Measurements from ENCODE around the gene NRG2. TPM values are rescaled to one million over a fixed set of nuclear protein-coding genes. Genes with fewer than 3 reads are reported as not detected.

Gene NRG2
- total and polyA plus RNA-seq, 5 donors from 2014 or later, result not detected

DNA sequence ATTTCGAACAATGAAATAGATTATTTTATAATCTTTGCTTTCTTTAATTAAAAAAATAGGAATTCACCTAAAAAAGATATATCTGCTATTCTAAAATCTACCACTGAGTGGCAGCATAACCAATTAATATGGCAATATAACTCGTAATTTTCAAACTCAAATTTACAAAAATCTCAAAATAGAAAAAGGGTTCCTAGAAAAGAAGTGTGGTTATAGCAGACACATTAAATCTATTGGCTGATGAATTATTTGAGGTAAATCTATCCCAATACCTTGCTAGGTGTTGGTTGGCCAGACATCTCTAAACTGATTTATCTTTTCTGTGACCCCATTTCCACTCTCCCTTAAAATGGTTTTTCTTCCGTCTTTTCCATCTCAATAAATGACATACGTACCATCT is 30.2 kb upstream of the NRG2 start:
- H3K27me3 ChIP-seq (ENCODE audit: control insufficient read depth, insufficient read depth, low read length), result peaks cover 22% of the 10 kb centered on the region
- H3K27me3 Mint-ChIP-seq, result peaks cover 57% of the 10 kb centered on the region
- no peaks in the 10 kb centered on the region for H3K4me1 ChIP-seq (ENCODE audit: control insufficient read depth, insufficient read depth, low read length, poor library complexity, severe bottlenecking)
- H3K36me3 Mint-ChIP-seq, result no peaks in the 10 kb centered on the region
- no peaks in the 10 kb centered on the region for H3K36me3 ChIP-seq (ENCODE audit: control insufficient read depth, insufficient read depth, low read length)
- no peak overlapping the region for H3K4me3 Mint-ChIP-seq
- H3K27ac ChIP-seq (ENCODE audit: insufficient read depth, low read length, poor library complexity, severe bottlenecking), result no peak overlapping the region
- ATAC-seq (ENCODE audit: low read depth in 2 of 2) (no peak), DNase-seq (peak in 2 of 3 donors; percentile 46 to 57)
- no peak overlapping the region for H3K27ac Mint-ChIP-seq
- H3K9me3 Mint-ChIP-seq, result no peaks in the 10 kb centered on the region
- H3K4me1 Mint-ChIP-seq, result peaks cover 0 to 5% (median 0%) of the 10 kb centered on the region in 4 donors
- no peaks in the 10 kb centered on the region for H3K9me3 ChIP-seq (ENCODE audit: control insufficient read depth in 2 of 2, low read length in 2 of 2)
- no peak overlapping the region for H3K4me3 ChIP-seq (ENCODE audit: low read depth, low read length)

DNA sequence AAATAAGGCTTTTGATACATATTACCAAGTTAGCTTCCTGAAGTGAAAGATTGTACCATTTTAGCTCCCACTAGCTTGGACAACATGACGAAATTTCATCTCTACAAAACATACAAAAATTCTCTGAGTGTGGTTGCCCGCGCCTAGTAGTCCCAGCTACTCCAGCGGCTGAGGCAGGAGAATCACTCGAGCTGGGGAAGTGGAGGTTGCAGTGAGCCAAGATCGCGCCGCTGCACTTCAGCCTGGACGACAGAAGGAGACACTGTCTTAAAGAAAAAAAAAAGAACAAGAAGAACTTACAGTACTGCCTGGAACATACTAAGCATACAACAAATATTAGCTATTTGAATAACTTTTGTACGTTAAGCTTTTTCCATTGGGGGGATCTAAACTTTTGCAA is 29.7 kb upstream of the NRG2 start:
- Histone ChIP-seq H3K4me1 (ENCODE audit: control insufficient read depth, insufficient read depth, low read length, poor library complexity, severe bottlenecking) (no peaks in the 10 kb centered on the region), H3K4me3 (ENCODE audit: low read depth, low read length) (no peak overlapping the region), H3K27me3 (ENCODE audit: control insufficient read depth, insufficient read depth, low read length) (peaks cover 27% of the 10 kb centered on the region), H3K36me3 (ENCODE audit: control insufficient read depth, insufficient read depth, low read length) (no peaks in the 10 kb centered on the region), H3K9me3 (ENCODE audit: control insufficient read depth in 2 of 2, low read length in 2 of 2) (no peaks in the 10 kb centered on the region), H3K27ac (ENCODE audit: insufficient read depth, low read length, poor library complexity, severe bottlenecking) (no peak overlapping the region)
- DNase-seq, result no peak
- H3K9me3 Mint-ChIP-seq, result no peaks in the 10 kb centered on the region
- no peak overlapping the region for H3K27ac Mint-ChIP-seq
- peaks cover 57% of the 10 kb centered on the region for H3K27me3 Mint-ChIP-seq
- no peak overlapping the region for H3K4me3 Mint-ChIP-seq
- no peaks in the 10 kb centered on the region for H3K36me3 Mint-ChIP-seq
- peaks cover 0 to 5% (median 0%) of the 10 kb centered on the region in 4 donors for H3K4me1 Mint-ChIP-seq
- no peak for ATAC-seq (ENCODE audit: low read depth in 2 of 2)

DNA sequence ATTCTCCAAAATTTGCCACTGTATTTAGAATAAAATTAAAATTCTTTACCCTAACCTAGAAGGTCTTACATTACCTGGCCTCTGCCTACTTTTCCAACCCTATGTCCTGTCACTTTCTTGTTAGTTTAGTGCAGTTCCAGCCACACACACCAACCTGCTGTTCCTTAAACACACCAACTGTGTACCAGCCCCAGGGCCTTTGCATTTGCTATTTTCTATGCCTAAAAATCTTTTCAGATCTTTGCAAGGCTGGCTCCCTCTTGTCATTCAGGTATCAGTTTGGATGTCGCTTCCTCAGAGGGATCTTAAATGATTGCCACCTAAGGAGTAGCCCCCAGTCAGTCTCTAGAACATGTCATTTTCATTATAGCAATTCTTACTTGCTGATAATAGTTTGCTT is 17.7 kb upstream of the NRG2 start:
- H3K27me3 Mint-ChIP-seq, result peaks cover 31% of the 10 kb centered on the region
- no peak overlapping the region for H3K4me3 Mint-ChIP-seq
- no peaks in the 10 kb centered on the region for H3K9me3 ChIP-seq (ENCODE audit: control insufficient read depth in 2 of 2, low read length in 2 of 2)
- no peaks in the 10 kb centered on the region for H3K36me3 Mint-ChIP-seq
- no peak overlapping the region for H3K4me3 ChIP-seq (ENCODE audit: low read depth, low read length)
- no peak overlapping the region for H3K27ac ChIP-seq (ENCODE audit: insufficient read depth, low read length, poor library complexity, severe bottlenecking)
- DNase-seq (no peak), ATAC-seq (ENCODE audit: low read depth in 2 of 2) (no peak)
- no peak overlapping the region for H3K27ac Mint-ChIP-seq
- no peaks in the 10 kb centered on the region for H3K9me3 Mint-ChIP-seq
- H3K4me1 Mint-ChIP-seq, result no peaks in the 10 kb centered on the region
- no peaks in the 10 kb centered on the region for H3K36me3 ChIP-seq (ENCODE audit: control insufficient read depth, insufficient read depth, low read length)
- H3K27me3 ChIP-seq (ENCODE audit: control insufficient read depth, insufficient read depth, low read length), result peaks cover 16% of the 10 kb centered on the region
- no peaks in the 10 kb centered on the region for H3K4me1 ChIP-seq (ENCODE audit: control insufficient read depth, insufficient read depth, low read length, poor library complexity, severe bottlenecking)

DNA sequence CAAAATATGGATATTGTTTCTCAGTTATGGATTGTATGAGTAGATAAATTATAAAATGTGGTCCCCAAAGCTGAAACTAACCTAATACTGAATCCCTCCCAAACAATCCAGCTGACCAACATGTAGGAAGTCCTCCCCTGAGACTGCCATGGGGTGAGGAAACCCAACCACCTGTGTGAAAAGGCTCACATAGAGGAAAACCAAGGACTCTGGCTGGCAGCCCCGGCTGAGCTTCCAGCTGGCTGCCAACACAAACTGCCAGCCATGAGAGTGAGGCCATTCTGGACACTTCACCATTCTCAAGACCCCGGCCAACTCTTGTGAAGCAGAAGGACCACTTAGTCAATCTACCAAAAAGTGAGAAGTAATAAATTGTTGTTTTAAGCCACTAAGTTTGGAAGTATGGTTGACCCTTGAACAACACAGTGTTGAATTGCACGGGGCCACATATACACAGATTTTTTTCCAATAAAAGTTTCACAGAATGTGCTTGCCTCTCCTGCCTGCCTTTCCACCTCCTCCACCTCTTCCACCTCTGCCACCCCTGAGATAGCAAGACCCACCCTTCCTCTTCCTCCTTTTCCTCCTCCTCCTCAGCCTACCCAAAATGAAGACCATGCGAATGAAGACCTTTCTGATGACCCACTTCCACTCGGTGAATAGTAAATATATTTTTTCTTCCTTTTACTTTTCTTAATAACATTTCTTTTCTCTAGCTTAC is 15.3 kb upstream of the NRG2 start:
- no peaks in the 10 kb centered on the region for H3K4me1 ChIP-seq (ENCODE audit: control insufficient read depth, insufficient read depth, low read length, poor library complexity, severe bottlenecking)
- H3K27me3 ChIP-seq (ENCODE audit: control insufficient read depth, insufficient read depth, low read length), result peaks cover 16% of the 10 kb centered on the region
- Mint-ChIP-seq H3K4me3 (no peak overlapping the region), H3K27ac (no peak overlapping the region), H3K36me3 (no peaks in the 10 kb centered on the region), H3K9me3 (no peaks in the 10 kb centered on the region), H3K27me3 (peaks cover 21% of the 10 kb centered on the region), H3K4me1 (no peaks in the 10 kb centered on the region)
- H3K36me3 ChIP-seq (ENCODE audit: control insufficient read depth, insufficient read depth, low read length), result no peaks in the 10 kb centered on the region
- H3K4me3 ChIP-seq (ENCODE audit: low read depth, low read length), result no peak overlapping the region
- no peaks in the 10 kb centered on the region for H3K9me3 ChIP-seq (ENCODE audit: control insufficient read depth in 2 of 2, low read length in 2 of 2)
- no peak for DNase-seq
- no peak overlapping the region for H3K27ac ChIP-seq (ENCODE audit: insufficient read depth, low read length, poor library complexity, severe bottlenecking)
- no peak for ATAC-seq (ENCODE audit: low read depth in 2 of 2)

DNA sequence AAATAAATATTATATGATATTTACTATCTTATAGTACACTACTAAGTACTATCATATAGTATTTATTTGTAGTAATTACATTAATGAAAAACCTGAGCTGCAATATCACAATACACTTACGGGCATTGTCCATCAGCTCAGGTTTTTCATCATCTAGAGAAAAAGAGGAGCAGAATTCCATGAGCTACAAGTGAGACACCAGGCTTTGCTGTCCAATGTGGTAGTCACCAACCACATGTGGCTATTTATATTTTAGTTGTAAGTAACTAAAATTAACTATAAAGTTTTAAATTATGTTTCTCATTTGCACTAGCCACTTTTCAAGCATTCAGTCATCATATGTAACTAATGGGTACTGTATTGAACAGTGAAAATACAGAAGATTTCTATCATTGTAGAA is 13.8 kb upstream of the NRG2 start:
- H3K4me1 ChIP-seq (ENCODE audit: control insufficient read depth, insufficient read depth, low read length, poor library complexity, severe bottlenecking), result no peaks in the 10 kb centered on the region
- H3K9me3 Mint-ChIP-seq, result no peaks in the 10 kb centered on the region
- H3K27ac Mint-ChIP-seq, result no peak overlapping the region
- H3K4me3 ChIP-seq (ENCODE audit: low read depth, low read length), result no peak overlapping the region
- H3K27me3 Mint-ChIP-seq, result peaks cover 12% of the 10 kb centered on the region
- H3K36me3 ChIP-seq (ENCODE audit: control insufficient read depth, insufficient read depth, low read length), result no peaks in the 10 kb centered on the region
- H3K36me3 Mint-ChIP-seq, result no peaks in the 10 kb centered on the region
- no peaks in the 10 kb centered on the region for H3K9me3 ChIP-seq (ENCODE audit: control insufficient read depth in 2 of 2, low read length in 2 of 2)
- H3K27ac ChIP-seq (ENCODE audit: insufficient read depth, low read length, poor library complexity, severe bottlenecking), result no peak overlapping the region
- H3K4me1 Mint-ChIP-seq, result no peaks in the 10 kb centered on the region
- no peak overlapping the region for H3K4me3 Mint-ChIP-seq
- ATAC-seq (ENCODE audit: low read depth in 2 of 2) (no peak), DNase-seq (no peak)
- H3K27me3 ChIP-seq (ENCODE audit: control insufficient read depth, insufficient read depth, low read length), result peaks cover 18% of the 10 kb centered on the region

DNA sequence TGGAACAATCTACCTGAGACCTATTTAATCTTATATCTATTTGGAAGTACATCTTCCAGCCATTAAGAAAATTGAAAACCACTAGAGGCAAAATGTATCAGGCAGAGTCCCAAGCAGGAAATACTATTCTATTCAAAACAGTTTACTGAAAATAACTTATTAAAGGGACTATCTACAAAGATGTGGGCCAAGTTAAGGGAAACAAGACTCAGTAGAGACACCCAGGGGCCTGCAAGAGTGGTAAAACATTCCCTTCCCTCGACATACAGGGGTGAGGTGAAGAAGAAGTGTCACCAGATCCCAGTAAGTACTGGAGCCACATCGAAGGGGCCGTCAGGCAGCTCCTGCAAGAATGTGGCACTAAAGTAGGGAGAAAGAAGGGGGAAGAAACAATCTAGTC is 12.1 kb upstream of the NRG2 start:
- Mint-ChIP-seq H3K27me3 (peaks cover 20% of the 10 kb centered on the region), H3K27ac (no peak overlapping the region), H3K9me3 (no peaks in the 10 kb centered on the region), H3K36me3 (no peaks in the 10 kb centered on the region), H3K4me3 (no peak overlapping the region), H3K4me1 (no peaks in the 10 kb centered on the region)
- no peak overlapping the region for H3K4me3 ChIP-seq (ENCODE audit: low read depth, low read length)
- ATAC-seq (ENCODE audit: low read depth in 2 of 2), result no peak
- peaks cover 15% of the 10 kb centered on the region for H3K27me3 ChIP-seq (ENCODE audit: control insufficient read depth, insufficient read depth, low read length)
- H3K36me3 ChIP-seq (ENCODE audit: control insufficient read depth, insufficient read depth, low read length), result no peaks in the 10 kb centered on the region
- DNase-seq, result no peak
- no peaks in the 10 kb centered on the region for H3K4me1 ChIP-seq (ENCODE audit: control insufficient read depth, insufficient read depth, low read length, poor library complexity, severe bottlenecking)
- H3K27ac ChIP-seq (ENCODE audit: insufficient read depth, low read length, poor library complexity, severe bottlenecking), result no peak overlapping the region
- no peaks in the 10 kb centered on the region for H3K9me3 ChIP-seq (ENCODE audit: control insufficient read depth in 2 of 2, low read length in 2 of 2)

DNA sequence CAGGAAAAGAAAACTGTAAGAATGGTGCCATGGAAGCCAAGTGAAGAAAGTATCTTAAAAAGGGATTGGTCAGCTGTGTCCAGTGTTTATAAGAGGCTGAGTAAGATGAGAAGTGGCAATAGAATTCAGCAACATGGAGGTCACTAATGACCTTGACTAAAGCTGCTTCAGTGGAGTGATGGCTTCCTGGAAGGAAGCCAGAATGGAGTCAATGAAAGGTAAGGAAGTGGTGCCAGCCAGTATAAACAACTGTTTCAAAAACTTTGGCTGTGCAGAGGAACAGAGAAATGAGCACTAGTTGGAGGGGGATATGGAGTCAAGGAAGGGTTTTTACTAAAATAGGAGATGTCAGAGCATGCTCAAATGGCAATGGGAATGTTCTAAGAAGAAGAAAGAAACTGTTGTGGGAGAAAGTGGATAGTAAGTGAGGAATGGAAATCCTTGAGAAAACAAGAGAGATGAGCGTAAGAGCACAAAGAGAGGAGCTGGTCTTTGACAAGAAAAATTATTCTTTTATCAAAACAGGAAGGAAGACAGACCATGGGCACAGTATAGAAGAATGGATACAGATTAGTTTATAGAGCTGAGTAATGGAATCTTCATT is 11.1 kb upstream of the NRG2 start:
- no peaks in the 10 kb centered on the region for H3K4me1 ChIP-seq (ENCODE audit: control insufficient read depth, insufficient read depth, low read length, poor library complexity, severe bottlenecking)
- peaks cover 23% of the 10 kb centered on the region for H3K27me3 Mint-ChIP-seq
- H3K27me3 ChIP-seq (ENCODE audit: control insufficient read depth, insufficient read depth, low read length), result peaks cover 17% of the 10 kb centered on the region
- H3K4me1 Mint-ChIP-seq, result no peaks in the 10 kb centered on the region
- no peak overlapping the region for H3K4me3 ChIP-seq (ENCODE audit: low read depth, low read length)
- no peak for ATAC-seq (ENCODE audit: low read depth in 2 of 2)
- H3K4me3 Mint-ChIP-seq, result no peak overlapping the region
- no peaks in the 10 kb centered on the region for H3K9me3 Mint-ChIP-seq
- H3K36me3 ChIP-seq (ENCODE audit: control insufficient read depth, insufficient read depth, low read length), result no peaks in the 10 kb centered on the region
- DNase-seq, result no peak
- no peak overlapping the region for H3K27ac ChIP-seq (ENCODE audit: insufficient read depth, low read length, poor library complexity, severe bottlenecking)
- H3K36me3 Mint-ChIP-seq, result no peaks in the 10 kb centered on the region
- H3K9me3 ChIP-seq (ENCODE audit: control insufficient read depth in 2 of 2, low read length in 2 of 2), result no peaks in the 10 kb centered on the region
- no peak overlapping the region for H3K27ac Mint-ChIP-seq

DNA sequence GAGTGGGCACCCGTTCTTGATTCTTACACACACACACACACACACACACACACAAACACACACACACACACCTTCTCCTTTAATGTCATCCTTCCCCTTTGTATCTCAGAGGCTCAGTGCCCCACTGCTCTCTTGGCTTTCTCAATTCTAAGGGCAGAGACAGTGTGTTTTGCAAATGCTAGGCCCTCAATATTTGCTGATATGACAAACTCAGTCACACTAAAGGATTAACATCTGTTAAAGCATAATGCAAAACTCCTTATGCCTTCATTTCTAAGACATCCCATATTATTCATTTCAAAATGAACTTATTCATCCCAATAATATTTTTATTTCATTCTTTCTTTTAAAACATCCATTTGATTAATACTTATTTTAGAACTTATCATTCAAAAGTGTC is 8.9 kb upstream of the NRG2 start:
- DNase-seq, result no peak
- Mint-ChIP-seq H3K36me3 (no peaks in the 10 kb centered on the region), H3K27ac (no peak overlapping the region), H3K4me3 (no peak overlapping the region), H3K27me3 (peaks cover 35% of the 10 kb centered on the region), H3K9me3 (no peaks in the 10 kb centered on the region), H3K4me1 (no peaks in the 10 kb centered on the region)
- Histone ChIP-seq H3K4me1 (ENCODE audit: control insufficient read depth, insufficient read depth, low read length, poor library complexity, severe bottlenecking) (no peaks in the 10 kb centered on the region), H3K9me3 (ENCODE audit: control insufficient read depth in 2 of 2, low read length in 2 of 2) (no peaks in the 10 kb centered on the region), H3K27me3 (ENCODE audit: control insufficient read depth, insufficient read depth, low read length) (peaks cover 8% of the 10 kb centered on the region), H3K4me3 (ENCODE audit: low read depth, low read length) (no peak overlapping the region), H3K36me3 (ENCODE audit: control insufficient read depth, insufficient read depth, low read length) (no peaks in the 10 kb centered on the region), H3K27ac (ENCODE audit: insufficient read depth, low read length, poor library complexity, severe bottlenecking) (no peak overlapping the region)
- ATAC-seq (ENCODE audit: low read depth in 2 of 2), result no peak

Data from CD4-positive, CD25-positive, alpha-beta regulatory T cell (primary cell).